Measurements from ENCODE around the gene RPS6KB1. TPM values are rescaled to one million over a fixed set of nuclear protein-coding genes. Genes with fewer than 3 reads are reported as not detected.

Gene RPS6KB1
- 10 to 100 TPM; 25.1 to 59.2 TPM for total RNA-seq
- polyA plus RNA-seq, result 10 to 100 TPM in 1 of 2 donors, 1 to 10 TPM in 1; 8.7 to 10.0 TPM
- long read RNA-seq, donor 1, full-length matches to known transcripts, result 6 of 6 reads
- long read RNA-seq, donor 1, partial matches to known transcripts, result 0 of 6 reads
- long read RNA-seq, donor 1, other reads (novel, unspliced or antisense), result 0 of 6 reads
- long read RNA-seq, donor 2, result 0 reads
- long read RNA-seq, donor 3, full-length matches to known transcripts, result 3 of 3 reads
- long read RNA-seq, donor 3, partial matches to known transcripts, result 0 of 3 reads
- long read RNA-seq, donor 3, other reads (novel, unspliced or antisense), result 0 of 3 reads
- long read RNA-seq, donor 4, full-length matches to known transcripts, result 1 of 1 reads
- long read RNA-seq, donor 4, partial matches to known transcripts, result 0 of 1 reads
- long read RNA-seq, donor 4, other reads (novel, unspliced or antisense), result 0 of 1 reads
- long read RNA-seq, donor 5, full-length matches to known transcripts, result 7 of 7 reads
- long read RNA-seq, donor 5, partial matches to known transcripts, result 0 of 7 reads
- long read RNA-seq, donor 5, other reads (novel, unspliced or antisense), result 0 of 7 reads

DNA sequence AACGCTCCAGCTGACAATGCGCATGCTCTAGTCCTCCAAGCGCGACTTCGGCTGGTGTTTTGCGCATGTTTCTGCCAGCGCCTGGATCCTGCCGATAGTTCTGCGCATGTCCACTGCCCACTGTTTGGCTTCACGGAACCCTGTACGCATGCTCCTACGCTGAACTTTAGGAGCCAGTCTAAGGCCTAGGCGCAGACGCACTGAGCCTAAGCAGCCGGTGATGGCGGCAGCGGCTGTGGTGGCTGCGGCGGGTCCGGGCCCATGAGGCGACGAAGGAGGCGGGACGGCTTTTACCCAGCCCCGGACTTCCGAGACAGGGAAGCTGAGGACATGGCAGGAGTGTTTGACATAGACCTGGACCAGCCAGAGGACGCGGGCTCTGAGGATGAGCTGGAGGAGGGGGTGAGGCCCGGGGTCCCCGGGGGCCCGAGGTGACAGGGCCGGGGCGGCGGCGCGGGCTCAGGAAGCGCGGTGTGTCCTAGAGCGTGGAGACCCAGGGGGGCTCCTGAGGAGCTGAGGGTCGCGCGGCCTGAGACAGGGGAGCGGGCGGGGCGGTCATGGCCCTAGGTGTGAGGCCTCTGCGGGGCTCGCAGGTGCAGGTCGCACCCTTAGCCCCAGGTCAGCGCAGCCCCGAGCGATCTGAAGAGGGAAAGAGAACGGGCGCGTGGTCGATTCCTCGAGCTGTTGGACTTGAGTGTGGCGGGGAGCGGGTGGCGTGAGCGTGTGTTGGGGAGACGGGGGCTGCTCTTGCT is at the start of gene RPS6KB1, which contains the start of gene TUBD1:
TSS of gene RPS6KB1 (plus strand) at position 198 of the 752 bp plus-strand sequence. CDS start at position 262, 64 bp downstream.
TSS of gene TUBD1 (minus strand) at position 20 of the 752 bp plus-strand sequence. CDS start 1,941 bp downstream, outside the sequence.
- Histone ChIP-seq H3K27me3 (ENCODE audit: control insufficient read depth in 3 of 3, insufficient read depth in 3 of 3, low read length in 2 of 3) (no peaks in the 10 kb centered on the region), H3K9me3 (ENCODE audit: control insufficient read depth in 4 of 4, insufficient read depth in 3 of 4, low read length in 3 of 4) (no peaks in the 10 kb centered on the region), H3K9ac (ENCODE audit: insufficient read depth in 1 of 2, low read length in 2 of 2) (peak within 1 kb of the TSS; percentile 80 to 88), H3K27ac (ENCODE audit: low read depth in 1 of 2, low read length in 1 of 2) (peak within 1 kb of the TSS; percentile 81 to 94), H3K4me1 (ENCODE audit: control insufficient read depth in 5 of 5, insufficient read depth in 5 of 5, low read length in 5 of 5) (peaks cover 0 to 19% (median 3%) of the 10 kb centered on the region in 5 donors), H3K36me3 (ENCODE audit: control insufficient read depth in 4 of 4, insufficient read depth in 4 of 4, low read length in 4 of 4) (peaks cover 0 to 12% (median 1%) of the 10 kb centered on the region in 4 donors), H3K4me3 (peak within 1 kb of the TSS; percentile 92)
- TF ChIP-seq, protein P1, sequence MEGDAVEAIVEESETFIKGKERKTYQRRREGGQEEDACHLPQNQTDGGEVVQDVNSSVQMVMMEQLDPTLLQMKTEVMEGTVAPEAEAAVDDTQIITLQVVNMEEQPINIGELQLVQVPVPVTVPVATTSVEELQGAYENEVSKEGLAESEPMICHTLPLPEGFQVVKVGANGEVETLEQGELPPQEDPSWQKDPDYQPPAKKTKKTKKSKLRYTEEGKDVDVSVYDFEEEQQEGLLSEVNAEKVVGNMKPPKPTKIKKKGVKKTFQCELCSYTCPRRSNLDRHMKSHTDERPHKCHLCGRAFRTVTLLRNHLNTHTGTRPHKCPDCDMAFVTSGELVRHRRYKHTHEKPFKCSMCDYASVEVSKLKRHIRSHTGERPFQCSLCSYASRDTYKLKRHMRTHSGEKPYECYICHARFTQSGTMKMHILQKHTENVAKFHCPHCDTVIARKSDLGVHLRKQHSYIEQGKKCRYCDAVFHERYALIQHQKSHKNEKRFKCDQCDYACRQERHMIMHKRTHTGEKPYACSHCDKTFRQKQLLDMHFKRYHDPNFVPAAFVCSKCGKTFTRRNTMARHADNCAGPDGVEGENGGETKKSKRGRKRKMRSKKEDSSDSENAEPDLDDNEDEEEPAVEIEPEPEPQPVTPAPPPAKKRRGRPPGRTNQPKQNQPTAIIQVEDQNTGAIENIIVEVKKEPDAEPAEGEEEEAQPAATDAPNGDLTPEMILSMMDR (IDR thresholded peaks at IDR 0.05; ENCODE audit: control extremely low read depth, extremely low read depth), result no peak
- peak; percentile 99 for ATAC-seq (ENCODE audit: insufficient read depth, low FRiP score)
- DNase-seq, result peak; percentile 99 to 100 (median 99)
- WGBS, 2 donors, result 0 to 1% methylated on average over 61 of the region's 61 CpGs

- Histone ChIP-seq H3K9ac (ENCODE audit: insufficient read depth in 1 of 2, low read length in 2 of 2) (peak overlapping the region in 1 of 2 donors; percentile 65), H3K4me3 (no peak overlapping the region), H3K9me3 (ENCODE audit: control insufficient read depth in 4 of 4, insufficient read depth in 3 of 4, low read length in 3 of 4) (no peaks in the 10 kb centered on the region), H3K4me1 (ENCODE audit: control insufficient read depth in 5 of 5, insufficient read depth in 5 of 5, low read length in 5 of 5) (peaks cover 0 to 41% (median 8%) of the 10 kb centered on the region in 5 donors), H3K27ac (ENCODE audit: low read depth in 1 of 2, low read length in 1 of 2) (peak overlapping the region; percentile 24 to 49), H3K27me3 (ENCODE audit: control insufficient read depth in 3 of 3, insufficient read depth in 3 of 3, low read length in 2 of 3) (no peaks in the 10 kb centered on the region), H3K36me3 (ENCODE audit: control insufficient read depth in 4 of 4, insufficient read depth in 4 of 4, low read length in 4 of 4) (peaks cover 0 to 6% (median 3%) of the 10 kb centered on the region in 4 donors)
- 80 to 93% methylated on average over 3 of the region's 3 CpGs for WGBS, 2 donors
- no peak for ATAC-seq (ENCODE audit: insufficient read depth, low FRiP score)
- TF ChIP-seq, protein P1 (IDR thresholded peaks at IDR 0.05; ENCODE audit: control extremely low read depth, extremely low read depth), result no peak
- DNase-seq, result no peak
Observed at GRCh38 chr17:59844884-59845594, 47.9 kb upstream of the RPS6KB1 start.

DNA sequence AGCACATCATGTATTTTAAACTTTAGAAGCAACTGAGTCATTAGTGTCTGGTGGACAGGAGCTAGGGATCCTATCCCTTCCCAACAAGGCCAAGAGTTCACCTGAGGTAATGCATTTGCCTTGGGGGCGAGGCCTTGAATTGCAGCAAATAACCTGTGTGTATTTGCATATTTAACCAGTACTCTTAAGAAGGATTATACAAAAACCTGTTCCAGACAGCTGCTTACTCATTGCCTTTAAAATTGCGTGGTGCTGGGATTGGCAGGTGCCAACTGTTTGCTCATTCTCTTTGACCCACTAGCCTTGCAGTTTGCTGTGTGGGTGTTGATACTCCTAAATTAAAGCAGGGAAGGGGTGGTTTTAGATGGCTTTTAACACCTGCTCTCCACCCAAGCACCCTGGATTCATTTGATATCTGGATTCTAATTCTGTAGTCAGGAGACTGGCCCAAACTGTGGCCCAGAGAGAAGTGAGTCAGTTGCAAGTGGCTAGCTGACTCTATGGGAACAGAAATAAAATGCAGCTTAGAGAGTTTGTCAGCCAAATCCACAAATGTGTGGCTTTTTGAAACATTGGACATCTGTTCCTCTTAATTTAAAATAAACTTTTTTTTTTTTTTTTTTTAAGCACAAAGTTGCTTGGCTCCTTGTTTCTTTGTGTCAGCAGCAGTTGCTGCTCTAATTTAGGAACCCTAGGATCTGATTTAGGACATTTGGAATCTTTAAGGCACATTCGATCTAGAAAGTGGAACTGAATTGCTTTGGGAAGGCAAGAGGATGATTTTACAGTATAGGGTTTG is 47.1 kb upstream of the RPS6KB1 start:
- Histone ChIP-seq H3K9ac (ENCODE audit: insufficient read depth in 1 of 2, low read length in 2 of 2) (peak overlapping the region in 1 of 2 donors; percentile 77), H3K27ac (ENCODE audit: low read depth in 1 of 2, low read length in 1 of 2) (peak overlapping the region; percentile 49 to 97), H3K4me1 (ENCODE audit: control insufficient read depth in 5 of 5, insufficient read depth in 5 of 5, low read length in 5 of 5) (peaks cover 0 to 33% (median 8%) of the 10 kb centered on the region in 5 donors), H3K4me3 (no peak overlapping the region), H3K9me3 (ENCODE audit: control insufficient read depth in 4 of 4, insufficient read depth in 3 of 4, low read length in 3 of 4) (no peaks in the 10 kb centered on the region), H3K36me3 (ENCODE audit: control insufficient read depth in 4 of 4, insufficient read depth in 4 of 4, low read length in 4 of 4) (peaks cover 0 to 3% (median under 1%) of the 10 kb centered on the region in 4 donors), H3K27me3 (ENCODE audit: control insufficient read depth in 3 of 3, insufficient read depth in 3 of 3, low read length in 2 of 3) (no peaks in the 10 kb centered on the region)
- 43 to 51% methylated on average over 3 of the region's 3 CpGs for WGBS, 2 donors
- peak; percentile 20 for ATAC-seq (ENCODE audit: insufficient read depth, low FRiP score)
- TF ChIP-seq, protein P1 (IDR thresholded peaks at IDR 0.05; ENCODE audit: control extremely low read depth, extremely low read depth), result no peak
- DNase-seq, result peak in 1 of 3 donors; percentile 43
